GM12873 (cell line): Measurements from ENCODE around the gene DIS3L2.

Experiments used
- TF ChIP-seq, protein P1 (sequence below): IDR thresholded peaks from 2 replicates; pipeline ENCODE4 v1.5.1; 2012; ENCODE audit warnings: low read depth, mild to moderate bottlenecking, moderate library complexity, low read length, control low read depth; ENCODE audit not compliant: insufficient read depth; ENCODE audit errors: missing control alignments

DIS3L2 gene

DNA sequence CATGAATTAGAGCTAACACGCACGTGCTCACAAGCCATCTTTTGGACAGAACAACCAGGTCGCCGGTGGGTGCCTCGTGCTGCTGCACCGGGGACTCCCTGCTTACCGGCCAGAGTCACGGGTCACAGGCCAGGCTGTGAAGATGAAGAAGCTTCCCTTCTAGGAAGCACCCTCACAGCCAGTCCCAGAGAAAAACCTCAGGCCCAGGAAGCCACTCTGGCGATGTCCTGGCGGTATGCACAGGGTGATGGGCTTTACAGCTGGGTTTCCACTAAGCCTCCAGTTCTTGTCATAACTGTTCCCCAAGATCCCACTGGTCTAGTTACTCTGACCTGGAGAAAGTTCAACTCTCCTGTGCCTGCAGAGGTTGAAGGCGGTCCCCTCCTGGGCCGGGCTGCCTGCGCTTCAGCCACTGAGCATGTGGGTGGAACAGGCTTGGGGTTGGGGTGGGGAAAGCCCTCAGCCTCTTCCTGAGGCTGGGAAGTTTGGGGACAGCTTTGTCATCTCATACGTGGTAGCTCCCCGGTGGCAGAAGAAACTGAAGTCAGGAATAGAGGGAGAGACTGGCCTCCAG is 15.2 kb upstream of the DIS3L2 start:
- TF ChIP-seq, protein P1, sequence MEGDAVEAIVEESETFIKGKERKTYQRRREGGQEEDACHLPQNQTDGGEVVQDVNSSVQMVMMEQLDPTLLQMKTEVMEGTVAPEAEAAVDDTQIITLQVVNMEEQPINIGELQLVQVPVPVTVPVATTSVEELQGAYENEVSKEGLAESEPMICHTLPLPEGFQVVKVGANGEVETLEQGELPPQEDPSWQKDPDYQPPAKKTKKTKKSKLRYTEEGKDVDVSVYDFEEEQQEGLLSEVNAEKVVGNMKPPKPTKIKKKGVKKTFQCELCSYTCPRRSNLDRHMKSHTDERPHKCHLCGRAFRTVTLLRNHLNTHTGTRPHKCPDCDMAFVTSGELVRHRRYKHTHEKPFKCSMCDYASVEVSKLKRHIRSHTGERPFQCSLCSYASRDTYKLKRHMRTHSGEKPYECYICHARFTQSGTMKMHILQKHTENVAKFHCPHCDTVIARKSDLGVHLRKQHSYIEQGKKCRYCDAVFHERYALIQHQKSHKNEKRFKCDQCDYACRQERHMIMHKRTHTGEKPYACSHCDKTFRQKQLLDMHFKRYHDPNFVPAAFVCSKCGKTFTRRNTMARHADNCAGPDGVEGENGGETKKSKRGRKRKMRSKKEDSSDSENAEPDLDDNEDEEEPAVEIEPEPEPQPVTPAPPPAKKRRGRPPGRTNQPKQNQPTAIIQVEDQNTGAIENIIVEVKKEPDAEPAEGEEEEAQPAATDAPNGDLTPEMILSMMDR, result no peak

DNA sequence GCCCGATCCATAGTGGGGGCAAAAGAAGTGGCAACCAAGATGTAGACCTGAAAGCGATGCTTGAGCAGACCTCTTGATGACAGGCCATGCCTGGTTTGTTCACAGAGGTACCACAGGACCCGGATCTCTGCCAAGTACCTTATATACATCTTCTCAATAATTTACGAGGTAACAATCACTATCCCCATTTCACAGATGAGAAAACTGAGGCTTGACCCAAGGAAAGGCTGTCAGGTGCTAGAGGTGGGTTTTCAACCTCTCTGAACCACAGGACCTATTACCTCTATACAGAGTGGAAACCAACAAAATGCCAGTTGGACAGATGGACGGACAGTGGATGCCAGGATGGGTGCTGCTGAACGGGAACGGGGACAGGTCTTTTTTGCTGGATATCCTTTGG is 13.8 kb upstream of the DIS3L2 start:
- TF ChIP-seq, protein P1, result no peak

DNA sequence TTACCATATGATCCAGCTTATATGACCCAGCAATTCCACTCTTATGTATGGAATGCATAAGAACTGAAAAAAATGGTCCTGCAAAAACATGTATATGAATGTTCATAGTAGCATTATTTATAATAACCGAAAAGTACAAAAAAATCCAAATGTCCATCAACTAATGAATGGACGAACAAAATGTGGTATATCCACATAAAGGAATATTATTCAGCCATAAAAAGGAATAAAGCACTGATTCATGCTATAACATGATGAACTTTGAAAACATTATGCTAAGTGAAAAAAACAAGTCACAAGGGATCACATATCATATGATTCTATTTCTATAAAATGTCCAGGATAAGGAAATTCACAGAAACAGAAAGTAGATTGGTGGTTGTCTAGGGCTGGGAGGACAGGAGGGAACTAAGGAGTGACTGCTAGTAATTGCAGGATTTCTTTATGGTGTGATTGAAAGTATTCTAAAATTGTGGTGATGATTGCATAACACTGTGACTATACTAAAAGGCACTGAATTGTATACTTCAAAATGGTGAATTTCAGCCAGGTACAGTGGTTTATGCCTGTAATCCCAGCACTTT is 10.0 kb upstream of the DIS3L2 start:
- TF ChIP-seq, protein P1, result no peak

DNA sequence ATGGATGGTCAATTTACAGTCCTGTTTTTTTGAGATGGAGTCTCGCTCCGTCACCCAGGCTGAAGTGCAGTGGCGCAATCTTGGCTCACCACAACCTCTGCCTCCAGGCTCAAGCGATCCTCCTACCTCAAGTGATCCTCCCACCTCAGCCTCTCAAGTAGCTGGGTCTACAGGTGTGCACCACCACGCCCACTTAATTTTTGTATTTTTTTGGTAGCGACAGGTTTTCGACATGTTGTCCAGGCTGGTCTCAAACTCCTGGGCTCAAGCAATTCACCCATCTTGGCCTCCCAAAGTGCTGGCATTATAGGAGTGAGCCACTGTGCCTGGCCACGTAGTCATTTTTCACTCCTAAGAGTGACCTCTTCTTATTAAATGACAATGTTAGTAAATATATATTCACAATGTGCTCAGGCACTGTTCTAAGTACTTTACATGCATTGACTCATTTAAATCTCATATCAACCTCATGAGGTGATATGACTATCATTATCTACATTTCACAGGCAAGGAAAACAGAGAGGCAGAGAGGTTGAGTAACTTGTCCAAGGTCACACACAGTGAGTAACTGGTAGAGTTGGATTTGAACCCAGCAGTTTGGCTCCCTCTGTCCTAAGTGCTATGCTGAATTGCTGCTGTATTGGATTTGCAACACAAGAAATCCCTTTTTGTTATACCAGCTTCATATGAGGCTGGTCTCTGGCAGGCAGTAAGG is 5.6 kb upstream of the DIS3L2 start:
- TF ChIP-seq, protein P1, result no peak

DNA sequence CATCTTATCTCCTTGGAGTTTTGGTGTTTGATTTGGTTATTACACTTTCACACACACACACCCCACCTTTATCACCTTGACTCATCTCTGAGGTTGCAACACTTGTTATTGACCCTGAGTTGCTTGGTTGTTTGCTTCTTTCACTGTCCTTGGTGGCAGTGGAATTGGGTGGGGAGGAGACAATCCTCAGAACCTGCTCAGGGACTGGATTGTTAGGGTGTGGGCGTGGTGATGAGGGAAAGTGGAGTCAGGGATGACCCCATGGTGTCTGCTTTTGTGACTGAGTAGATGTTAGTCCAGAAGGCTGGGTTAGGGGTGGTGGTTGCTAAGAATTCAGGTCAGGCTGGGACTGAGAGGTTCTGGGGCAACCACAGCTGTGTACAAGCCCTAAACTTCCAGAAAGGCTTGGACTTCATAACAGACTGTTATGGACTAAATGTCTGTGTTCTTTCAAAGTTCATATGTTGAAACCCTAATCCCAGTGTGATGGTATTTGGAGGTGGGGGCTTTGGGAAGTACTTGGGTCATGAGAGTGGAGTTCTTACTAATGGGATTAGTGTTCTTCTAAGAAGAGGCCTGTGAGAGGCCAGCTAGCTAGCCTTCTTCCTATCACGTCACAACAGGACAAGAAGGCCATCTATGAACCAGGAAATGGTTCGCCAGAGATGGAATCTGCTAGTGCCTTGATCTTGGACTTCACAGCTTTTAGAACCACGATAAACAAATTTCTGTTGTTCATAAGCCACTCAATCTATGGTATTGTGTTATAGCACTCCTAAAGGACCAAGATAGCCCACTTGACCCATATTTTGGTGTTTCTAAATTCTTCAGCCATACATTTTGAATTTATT is 3.4 kb upstream of the DIS3L2 start:
- TF ChIP-seq, protein P1, result no peak

DNA sequence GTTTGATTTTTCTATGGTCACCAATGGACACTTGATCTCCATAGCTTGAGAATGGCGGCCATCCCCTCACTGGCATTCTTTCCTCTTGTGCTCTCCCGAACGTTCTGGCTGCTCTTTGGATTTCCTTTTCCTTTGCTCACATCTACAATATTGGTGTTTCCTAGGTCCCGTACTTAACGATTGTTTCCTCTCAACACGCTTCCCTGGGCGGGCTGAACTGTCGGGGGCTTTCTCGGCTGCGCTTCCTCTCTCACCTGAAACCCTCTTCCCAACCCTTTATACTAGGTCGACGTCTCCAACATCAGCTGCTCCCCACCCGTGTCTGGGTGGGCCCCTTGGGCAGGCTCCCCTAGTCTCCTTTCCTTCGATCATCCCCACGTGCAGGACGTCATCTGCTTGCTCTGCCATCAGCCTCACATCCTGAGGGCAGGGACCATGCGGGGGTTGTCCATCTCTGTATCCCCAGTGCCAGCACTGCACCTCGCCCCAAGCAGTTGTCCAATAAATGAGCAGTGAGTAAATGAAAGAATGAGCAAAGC is 634 bp upstream of the DIS3L2 start:
- TF ChIP-seq, protein P1, result no peak

DNA sequence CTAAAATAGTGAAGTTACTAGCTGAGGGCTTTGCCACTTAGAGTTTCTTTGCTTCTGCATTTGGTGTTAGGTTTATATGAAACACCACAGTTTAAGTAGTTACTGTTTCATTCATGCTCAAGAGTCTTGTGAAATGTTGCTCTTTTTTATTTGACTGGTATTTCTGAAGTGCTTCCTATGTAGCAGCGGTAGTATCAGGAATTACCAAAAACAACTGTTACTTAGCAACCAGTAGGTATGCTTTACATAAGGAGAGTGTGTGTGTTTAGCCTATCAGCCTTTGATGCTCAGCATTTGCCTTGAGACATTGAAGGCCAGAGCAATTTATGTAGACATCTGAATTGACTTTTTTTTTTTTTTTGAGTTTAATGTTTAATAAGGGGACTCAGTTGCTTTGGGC is 3.6 kb downstream of the DIS3L2 start:
- TF ChIP-seq, protein P1, result no peak
